Brain microvascular endothelial cell (primary cell): ENCODE data around the gene LMAN1.

Experiments
- DNase-seq: peaks from one replicate; pipeline ENCODE4 v3.0.0-alpha.2; 2020
- H3K27ac ChIP-seq: fragments of 250-450 bp; sonication (Bioruptor Pico); 2 replicates; pipeline ENCODE4 v1.5.1; 2020; ENCODE audit warnings: mild to moderate bottlenecking, moderate library complexity
- H3K27me3 ChIP-seq: fragments of 250-450 bp; sonication (Bioruptor Pico); replicated peaks from 2 replicates; pipeline ENCODE4 v1.5.1; 2020; ENCODE audit warnings: mild to moderate bottlenecking
- H3K36me3 ChIP-seq: fragments of 250-450 bp; sonication (Bioruptor Pico); replicated peaks from 2 replicates; pipeline ENCODE4 v1.5.1; 2020; ENCODE audit warnings: mild to moderate bottlenecking
- H3K4me3 ChIP-seq: 2 replicates; pipeline ENCODE4 v1.5.1; 2011; ENCODE audit warnings: low read depth, mild to moderate bottlenecking, control low read depth, low read length, moderate library complexity
- CTCF ChIP-seq: IDR thresholded peaks from 2 replicates; pipeline ENCODE4 v1.5.1; 2011; ENCODE audit warnings: low read depth, mild to moderate bottlenecking, moderate library complexity, low read length, control low read depth, inconsistent platforms; ENCODE audit errors: missing control alignments
- in situ Hi-C: cut with HindIII; loops from 2 replicates; pipeline ENCODE4 v1.10.0; 2017; ENCODE audit warnings: low sequenced_read_pairs, low pct_ligation_motif_present

Gene LMAN1

GRCh38 chr18:59382383-59382782 lies 23.3 kb upstream of the LMAN1 start:
- DNase-seq = no peak
- H3K36me3 ChIP-seq = no peaks in the 10 kb centered on the region
- no peak for TF ChIP-seq CTCF
- in situ Hi-C loops = no loop called here
- no peaks in the 10 kb centered on the region for H3K27me3 ChIP-seq
- H3K4me3 ChIP-seq = no peak overlapping the region
- no peak overlapping the region for H3K27ac ChIP-seq

- no peaks in the 10 kb centered on the region for H3K36me3 ChIP-seq
- no peak for TF ChIP-seq CTCF
- H3K4me3 ChIP-seq = no peak overlapping the region
- in situ Hi-C loops = no loop called here
- DNase-seq = no peak
- H3K27ac ChIP-seq = no peak overlapping the region
- H3K27me3 ChIP-seq = no peaks in the 10 kb centered on the region
Measured at GRCh38 chr18:59381949-59382348, 22.9 kb upstream of the LMAN1 start.

GRCh38 chr18:59380706-59381105 lies 21.6 kb upstream of the LMAN1 start:
- no peak for TF ChIP-seq CTCF
- no peaks in the 10 kb centered on the region for H3K27me3 ChIP-seq
- no peak for DNase-seq
- H3K27ac ChIP-seq = no peak overlapping the region
- H3K36me3 ChIP-seq = no peaks in the 10 kb centered on the region
- in situ Hi-C loops = no loop called here
- H3K4me3 ChIP-seq = no peak overlapping the region

GRCh38 chr18:59379772-59380522 lies 20.9 kb upstream of the LMAN1 start:
- Histone ChIP-seq H3K27me3 (no peaks in the 10 kb centered on the region), H3K27ac (no peak overlapping the region), H3K4me3 (no peak overlapping the region), H3K36me3 (no peaks in the 10 kb centered on the region)
- in situ Hi-C loops = no loop called here
- no peak for DNase-seq
- no peak for TF ChIP-seq CTCF

- in situ Hi-C loops = no loop called here
- H3K27me3 ChIP-seq = no peaks in the 10 kb centered on the region
- no peak for DNase-seq
- TF ChIP-seq CTCF = no peak
- H3K4me3 ChIP-seq = no peak overlapping the region
- no peak overlapping the region for H3K27ac ChIP-seq
- no peaks in the 10 kb centered on the region for H3K36me3 ChIP-seq
Measured at GRCh38 chr18:59377613-59378337, 18.7 kb upstream of the LMAN1 start.
